Astrocyte of the cerebellum (primary cell): Measurements from ENCODE around the gene SLCO3A1.

Experiments
- DNase-seq: peaks from one replicate; pipeline ENCODE4 v3.0.0-alpha.2; 2011; ENCODE audit warnings: low read depth
- H3K4me3 ChIP-seq: 2 replicates; pipeline ENCODE4 v1.5.1; 2011; ENCODE audit warnings: mild to moderate bottlenecking, low read depth, low read length, moderate library complexity
- CTCF ChIP-seq: IDR thresholded peaks from 2 replicates; pipeline ENCODE4 v1.5.1; 2012; ENCODE audit warnings: low read length, low read depth, moderate library complexity, mild to moderate bottlenecking; ENCODE audit errors: missing control alignments
- in situ Hi-C: cut with HindIII; loops from 2 replicates; pipeline ENCODE4 v1.10.0; 2017; ENCODE audit warnings: low sequenced_read_pairs

Gene SLCO3A1

GRCh38 chr15:91976966-91977365 is 123.5 kb downstream of the SLCO3A1 start:
- TF ChIP-seq CTCF, result no peak
- no peak overlapping the region for H3K4me3 ChIP-seq
- DNase-seq, result no peak
- in situ Hi-C loops, result no loop called here

GRCh38 chr15:91980502-91981267 is 127.2 kb downstream of the SLCO3A1 start:
- no peak overlapping the region for H3K4me3 ChIP-seq
- in situ Hi-C loops, result loop anchor here (5.0 kb wide), 1 partner anchor 107 kb away; no protein-coding TSS in a partner anchor
- DNase-seq, result no peak
- TF ChIP-seq CTCF, result no peak

- no peak for DNase-seq
- TF ChIP-seq CTCF, result peak; percentile 1
- in situ Hi-C loops, result loop anchor here (5.0 kb wide), 1 partner anchor 105 kb away; no protein-coding TSS in a partner anchor
- H3K4me3 ChIP-seq, result no peak overlapping the region
Measured at GRCh38 chr15:91981821-91982800, 128.6 kb downstream of the SLCO3A1 start.

- in situ Hi-C loops, result loop anchor here (5.0 kb wide), 1 partner anchor 103 kb away; no protein-coding TSS in a partner anchor
- no peak for TF ChIP-seq CTCF
- no peak for DNase-seq
- no peak overlapping the region for H3K4me3 ChIP-seq
Measured at GRCh38 chr15:91983729-91984340, 130.3 kb downstream of the SLCO3A1 start.

GRCh38 chr15:91985297-91985696 is 131.8 kb downstream of the SLCO3A1 start:
- in situ Hi-C loops, result no loop called here
- TF ChIP-seq CTCF, result no peak
- DNase-seq, result no peak
- H3K4me3 ChIP-seq, result no peak overlapping the region

GRCh38 chr15:91988071-91988470 is 134.6 kb downstream of the SLCO3A1 start:
- no peak for TF ChIP-seq CTCF
- in situ Hi-C loops, result no loop called here
- DNase-seq, result no peak
- no peak overlapping the region for H3K4me3 ChIP-seq
